MCF 10A (cell line): Measurements from ENCODE around the gene ABCC1. TPM values are rescaled to one million over a fixed set of nuclear protein-coding genes. Genes with fewer than 3 reads are reported as not detected.

Experiments used
- BruUV-seq: library from RNA; stranded (reverse); fragments of 400-500 nt; replicated peaks from 2 replicates; lab custom pipeline; 2021; lab: Mats Ljungman, UMichigan
- CTCF ChIA-PET: fragments of 300-600 bp; sonication (Branson Sonifier 250); formaldehyde crosslinking; extraction: SDS; loops from one replicate; lab custom pipeline; 2021; ENCODE audit warnings: antibody characterized with exemption, inconsistent platforms; lab: Yijun Ruan, JAX
- POLR2A ChIA-PET: fragments of 300-600, 350-650 bp; sonication (Branson Sonifier 250); formaldehyde crosslinking; extraction: SDS; loops from one replicate; lab custom pipeline; 2020; ENCODE audit warnings: antibody characterized with exemption, inconsistent platforms; lab: Yijun Ruan, JAX
- DNase-seq: peaks from one replicate; pipeline ENCODE4 v3.0.0-alpha.2; 2018; ENCODE audit not compliant: unreplicated experiment
- H3K27ac Mint-ChIP-seq: one replicate; pipeline ENCODE4 v1.8.0; 2022; ENCODE audit warnings: mild to moderate bottlenecking, low read depth, mixed read lengths; ENCODE audit not compliant: unreplicated experiment
- H3K27me3 Mint-ChIP-seq: one replicate; pipeline ENCODE4 v1.8.0; 2022; ENCODE audit warnings: mixed read lengths; ENCODE audit not compliant: insufficient read depth, unreplicated experiment
- H3K36me3 Mint-ChIP-seq: one replicate; pipeline ENCODE4 v1.8.0; 2022; ENCODE audit warnings: mild to moderate bottlenecking, moderate library complexity, mixed read lengths; ENCODE audit not compliant: insufficient read depth, unreplicated experiment
- H3K4me1 Mint-ChIP-seq: one replicate; pipeline ENCODE4 v1.8.0; 2022; ENCODE audit warnings: mixed read lengths; ENCODE audit not compliant: insufficient read depth, unreplicated experiment
- H3K4me3 Mint-ChIP-seq: one replicate; pipeline ENCODE4 v1.8.0; 2022; ENCODE audit warnings: mild to moderate bottlenecking, moderate library complexity, mixed read lengths; ENCODE audit not compliant: unreplicated experiment
- H3K9me3 Mint-ChIP-seq: one replicate; pipeline ENCODE4 v1.8.0; 2022; ENCODE audit warnings: mixed read lengths; ENCODE audit not compliant: unreplicated experiment
- intact Hi-C: fragments of 100-400 bp; cut with micrococcal nuclease; formaldehyde crosslinking; loops from 2 replicates; pipeline ENCODE4 v1.14.1; 2022
- total RNA-seq: library from RNA; stranded (reverse); gene quantifications from 2 replicates; pipeline ENCODE4 v1.2.3, GENCODE V29; 2022
- TF ChIP-seq, protein P1 (sequence below): fragments of 200-600 bp; IDR thresholded peaks from one replicate; pipeline ENCODE4 v1.8.0; 2022; ENCODE audit warnings: antibody characterized with exemption, mild to moderate bottlenecking; ENCODE audit not compliant: unreplicated experiment

ABCC1 gene
- total RNA-seq, 1 experiment from 2014 or later: 72.5 TPM

- CTCF ChIA-PET: no interaction called here
- intact Hi-C loops: no loop called here
- Mint-ChIP-seq H3K27ac (no peak overlapping the region), H3K27me3 (no peaks in the 10 kb centered on the region), H3K4me3 (no peak overlapping the region), H3K36me3 (peaks cover 1% of the 10 kb centered on the region), H3K9me3 (peaks cover 1% of the 10 kb centered on the region), H3K4me1 (no peaks in the 10 kb centered on the region)
- DNase-seq: no peak
- no TSS peak for BruUV-seq
- TF ChIP-seq, protein P1, sequence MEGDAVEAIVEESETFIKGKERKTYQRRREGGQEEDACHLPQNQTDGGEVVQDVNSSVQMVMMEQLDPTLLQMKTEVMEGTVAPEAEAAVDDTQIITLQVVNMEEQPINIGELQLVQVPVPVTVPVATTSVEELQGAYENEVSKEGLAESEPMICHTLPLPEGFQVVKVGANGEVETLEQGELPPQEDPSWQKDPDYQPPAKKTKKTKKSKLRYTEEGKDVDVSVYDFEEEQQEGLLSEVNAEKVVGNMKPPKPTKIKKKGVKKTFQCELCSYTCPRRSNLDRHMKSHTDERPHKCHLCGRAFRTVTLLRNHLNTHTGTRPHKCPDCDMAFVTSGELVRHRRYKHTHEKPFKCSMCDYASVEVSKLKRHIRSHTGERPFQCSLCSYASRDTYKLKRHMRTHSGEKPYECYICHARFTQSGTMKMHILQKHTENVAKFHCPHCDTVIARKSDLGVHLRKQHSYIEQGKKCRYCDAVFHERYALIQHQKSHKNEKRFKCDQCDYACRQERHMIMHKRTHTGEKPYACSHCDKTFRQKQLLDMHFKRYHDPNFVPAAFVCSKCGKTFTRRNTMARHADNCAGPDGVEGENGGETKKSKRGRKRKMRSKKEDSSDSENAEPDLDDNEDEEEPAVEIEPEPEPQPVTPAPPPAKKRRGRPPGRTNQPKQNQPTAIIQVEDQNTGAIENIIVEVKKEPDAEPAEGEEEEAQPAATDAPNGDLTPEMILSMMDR: no peak
- POLR2A ChIA-PET: no interaction called here
Measured at GRCh38 chr16:16169615-16170014, 220.2 kb downstream of the ABCC1 start.

GRCh38 chr16:16171332-16171919 lies 222.0 kb downstream of the ABCC1 start:
- Mint-ChIP-seq H3K9me3 (no peaks in the 10 kb centered on the region), H3K36me3 (no peaks in the 10 kb centered on the region), H3K4me1 (no peaks in the 10 kb centered on the region), H3K4me3 (no peak overlapping the region), H3K27ac (no peak overlapping the region), H3K27me3 (no peaks in the 10 kb centered on the region)
- intact Hi-C loops: no loop called here
- POLR2A ChIA-PET: interaction anchor here (0.7 kb wide), 1 partner anchor 21 kb away, joined by 3 read pairs; no protein-coding TSS in a partner anchor
- CTCF ChIA-PET: interaction anchor here (0.7 kb wide), 1 partner anchor 393 kb away, joined by 3 read pairs; no protein-coding TSS in a partner anchor
- no peak for DNase-seq
- TF ChIP-seq, protein P1: no peak
- no TSS peak for BruUV-seq

DNA sequence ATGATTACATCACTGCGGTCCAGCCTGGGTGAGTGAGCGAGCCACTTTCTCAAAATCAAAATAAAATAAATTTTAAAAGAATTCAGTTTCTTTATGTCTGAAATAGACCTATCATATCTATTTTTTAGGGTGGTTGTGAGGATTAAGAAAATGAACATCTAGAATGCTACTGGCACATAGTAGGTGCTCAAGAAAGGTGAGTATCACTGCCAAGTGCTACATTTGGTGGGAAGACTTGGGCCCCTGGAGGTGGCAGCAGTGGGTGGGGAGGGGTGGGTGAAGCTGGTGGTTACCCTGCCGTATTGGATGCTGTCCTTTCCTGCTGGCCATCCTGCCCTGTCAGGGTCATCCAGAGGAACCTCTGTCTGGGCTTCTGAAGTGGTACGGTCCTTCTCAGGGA lies 223.6 kb downstream of the ABCC1 start:
- H3K4me3 Mint-ChIP-seq: no peak overlapping the region
- H3K27me3 Mint-ChIP-seq: no peaks in the 10 kb centered on the region
- DNase-seq: no peak
- no peaks in the 10 kb centered on the region for H3K4me1 Mint-ChIP-seq
- ChIA-PET POLR2A (no interaction called here), CTCF (interaction anchor here (1.1 to 1.7 kb wide), 2 partner anchors 10 to 469 kb away, joined by 3 to 9 read pairs; no protein-coding TSS in a partner anchor)
- H3K9me3 Mint-ChIP-seq: no peaks in the 10 kb centered on the region
- no TSS peak for BruUV-seq
- TF ChIP-seq, protein P1: no peak
- no peak overlapping the region for H3K27ac Mint-ChIP-seq
- H3K36me3 Mint-ChIP-seq: no peaks in the 10 kb centered on the region
- intact Hi-C loops: no loop called here

- CTCF ChIA-PET: no interaction called here
- no TSS peak for BruUV-seq
- H3K36me3 Mint-ChIP-seq: no peaks in the 10 kb centered on the region
- H3K9me3 Mint-ChIP-seq: peaks cover 7% of the 10 kb centered on the region
- no peak overlapping the region for H3K27ac Mint-ChIP-seq
- TF ChIP-seq, protein P1: no peak
- no peak overlapping the region for H3K4me3 Mint-ChIP-seq
- no peaks in the 10 kb centered on the region for H3K4me1 Mint-ChIP-seq
- POLR2A ChIA-PET: no interaction called here
- DNase-seq: no peak
- no peaks in the 10 kb centered on the region for H3K27me3 Mint-ChIP-seq
- intact Hi-C loops: no loop called here
Measured at GRCh38 chr16:16175296-16175695, 225.9 kb downstream of the ABCC1 start.
